Suprapubic skin (tissue), 4 donors: ENCODE measurements around the gene SYNE1. TPM values are rescaled to one million over a fixed set of nuclear protein-coding genes. Genes with fewer than 3 reads are reported as not detected.
"Not testable (repeated sequence)": the region's sequence is repeated elsewhere in the genome, so short reads cannot be mapped to it uniquely, and the experiment has no call there.

Experiments used
- DNase-seq, 2 donors: peaks; one replicate each; pipeline ENCODE4 v3.0.0-alpha.2; 2019; ENCODE audit warnings: low spot score in 2 of 2
- H3K27ac ChIP-seq: fragments of 200-600 bp; sonication (generic); one replicate; pipeline ENCODE4 v1.5.1; 2019
- H3K27me3 ChIP-seq: fragments of 200-600 bp; sonication (generic); one replicate; pipeline ENCODE4 v1.5.1; 2019
- H3K36me3 ChIP-seq: fragments of 200-600 bp; sonication (generic); one replicate; pipeline ENCODE4 v1.5.1; 2019
- H3K4me1 ChIP-seq: fragments of 200-600 bp; sonication (generic); one replicate; pipeline ENCODE4 v1.5.1; 2019
- H3K4me3 ChIP-seq: fragments of 200-600 bp; sonication (generic); one replicate; pipeline ENCODE4 v1.5.1; 2019; ENCODE audit warnings: mild to moderate bottlenecking
- H3K9me3 ChIP-seq: fragments of 200-600 bp; sonication (generic); one replicate; pipeline ENCODE4 v1.5.1; 2019
- EP300 ChIP-seq: sonication (generic); formaldehyde crosslinking; IDR thresholded peaks from one replicate; pipeline ENCODE4 v1.6.1; 2017; ENCODE audit warnings: antibody characterized with exemption
- POLR2A ChIP-seq, 2 donors: fragments of 450-650 bp; IDR thresholded peaks; one replicate each; pipeline ENCODE4 v1.6.1; 2017; ENCODE audit warnings: antibody characterized with exemption in 2 of 2, mild to moderate bottlenecking in 2 of 2, moderate library complexity in 2 of 2
- POLR2AphosphoS5 ChIP-seq, 3 donors: sonication (generic); formaldehyde crosslinking; IDR thresholded peaks; one replicate each; pipeline ENCODE4 v1.6.1; 2017; ENCODE audit warnings: antibody characterized with exemption in 3 of 3
- WGBS: methylation state at CpG from one replicate; pipeline ENCODE4 v1.1.5; 2018; 5-methylcytosine and 5-hydroxymethylcytosine counted together
- total RNA-seq, 4 donors: library from RNA; depleted of rRNA; stranded (reverse); fragments of >200 nt; gene quantifications; one replicate each; pipeline ENCODE4 v1.1.0, GENCODE V29; 2016
- TF ChIP-seq, protein P1 (sequence below), 2 donors: fragments of 200-600 bp in 1 of 2; fragments of 450-650 bp in 1 of 2; sonication (generic) in 1 of 2; IDR thresholded peaks; one replicate each; pipeline ENCODE4 v1.5.1; 2016 to 2019; ENCODE audit warnings: antibody characterized with exemption in 2 of 2, mild to moderate bottlenecking in 1 of 2, moderate library complexity in 1 of 2

The SYNE1 gene
- total RNA-seq, 4 donors from 2014 or later: 105 to 184 (median 132) TPM

- Histone ChIP-seq H3K36me3 (peaks cover 49% of the 10 kb centered on the region), H3K27ac (no peak overlapping the region), H3K4me3 (no peak overlapping the region), H3K4me1 (peaks cover 3% of the 10 kb centered on the region), H3K27me3 (no peaks in the 10 kb centered on the region), H3K9me3 (no peaks in the 10 kb centered on the region)
- no peak for DNase-seq
- WGBS: 94% methylated on average over 4 of the region's 4 CpGs
- TF ChIP-seq POLR2AphosphoS5 (IDR thresholded peaks at IDR 0.05) (no peak), POLR2A (IDR thresholded peaks at IDR 0.05) (no peak)
Measured at GRCh38 chr6:152334555-152334954, 302.6 kb downstream of the SYNE1 start.

DNA sequence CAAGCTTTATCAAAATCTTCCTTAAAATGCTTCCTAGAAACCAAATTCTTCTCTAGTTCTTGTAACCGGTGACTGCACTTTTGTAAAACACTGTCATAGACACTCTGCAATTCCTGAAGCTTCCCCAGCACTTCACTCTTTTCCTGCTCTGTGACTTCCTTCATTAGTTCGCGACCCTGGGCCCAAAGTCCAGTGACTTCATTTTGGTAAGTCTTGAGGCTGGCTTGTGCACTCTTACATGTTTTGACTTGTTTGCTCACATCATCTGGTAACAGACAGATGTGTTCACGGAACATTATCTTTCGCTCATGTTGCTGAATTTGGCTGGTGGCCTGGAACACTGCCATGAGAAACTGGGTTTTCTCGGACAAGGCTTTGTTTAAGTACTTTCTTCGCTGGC, 306.2 kb downstream of the SYNE1 start:
- H3K9me3 ChIP-seq: no peaks in the 10 kb centered on the region
- WGBS: 91% methylated on average over 7 of the region's 7 CpGs
- H3K4me1 ChIP-seq: no peaks in the 10 kb centered on the region
- no peak for DNase-seq
- no peak overlapping the region for H3K4me3 ChIP-seq
- H3K27ac ChIP-seq: no peak overlapping the region
- no peaks in the 10 kb centered on the region for H3K27me3 ChIP-seq
- TF ChIP-seq POLR2A (IDR thresholded peaks at IDR 0.05) (no peak), POLR2AphosphoS5 (IDR thresholded peaks at IDR 0.05) (no peak), EP300 (no peak)
- TF ChIP-seq, protein P1, sequence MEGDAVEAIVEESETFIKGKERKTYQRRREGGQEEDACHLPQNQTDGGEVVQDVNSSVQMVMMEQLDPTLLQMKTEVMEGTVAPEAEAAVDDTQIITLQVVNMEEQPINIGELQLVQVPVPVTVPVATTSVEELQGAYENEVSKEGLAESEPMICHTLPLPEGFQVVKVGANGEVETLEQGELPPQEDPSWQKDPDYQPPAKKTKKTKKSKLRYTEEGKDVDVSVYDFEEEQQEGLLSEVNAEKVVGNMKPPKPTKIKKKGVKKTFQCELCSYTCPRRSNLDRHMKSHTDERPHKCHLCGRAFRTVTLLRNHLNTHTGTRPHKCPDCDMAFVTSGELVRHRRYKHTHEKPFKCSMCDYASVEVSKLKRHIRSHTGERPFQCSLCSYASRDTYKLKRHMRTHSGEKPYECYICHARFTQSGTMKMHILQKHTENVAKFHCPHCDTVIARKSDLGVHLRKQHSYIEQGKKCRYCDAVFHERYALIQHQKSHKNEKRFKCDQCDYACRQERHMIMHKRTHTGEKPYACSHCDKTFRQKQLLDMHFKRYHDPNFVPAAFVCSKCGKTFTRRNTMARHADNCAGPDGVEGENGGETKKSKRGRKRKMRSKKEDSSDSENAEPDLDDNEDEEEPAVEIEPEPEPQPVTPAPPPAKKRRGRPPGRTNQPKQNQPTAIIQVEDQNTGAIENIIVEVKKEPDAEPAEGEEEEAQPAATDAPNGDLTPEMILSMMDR (IDR thresholded peaks at IDR 0.05): no peak
- H3K36me3 ChIP-seq: peaks cover 48% of the 10 kb centered on the region

GRCh38 chr6:152329638-152330448, 307.3 kb downstream of the SYNE1 start:
- no peak for DNase-seq

GRCh38 chr6:152328200-152328599, 309.0 kb downstream of the SYNE1 start:
- not testable (repeated sequence) for DNase-seq, H3K4me1 ChIP-seq, H3K4me3 ChIP-seq, H3K27me3 ChIP-seq, H3K27ac ChIP-seq, H3K9me3 ChIP-seq
- WGBS: 95% methylated on average over 3 of the region's 3 CpGs
- H3K36me3 ChIP-seq: peaks cover 38% of the 10 kb centered on the region

More at GRCh38 chr6:152329638-152330448, 307.3 kb downstream of the SYNE1 start:
- Histone ChIP-seq H3K27me3 (no peaks in the 10 kb centered on the region), H3K4me1 (no peaks in the 10 kb centered on the region), H3K9me3 (no peaks in the 10 kb centered on the region), H3K27ac (no peak overlapping the region), H3K36me3 (peaks cover 46% of the 10 kb centered on the region), H3K4me3 (no peak overlapping the region)
- TF ChIP-seq EP300 (no peak), POLR2A (IDR thresholded peaks at IDR 0.05) (no peak), POLR2AphosphoS5 (IDR thresholded peaks at IDR 0.05) (no peak)
- TF ChIP-seq, protein P1 (IDR thresholded peaks at IDR 0.05): no peak
- WGBS: 87% methylated on average over 13 of the region's 13 CpGs

DNA sequence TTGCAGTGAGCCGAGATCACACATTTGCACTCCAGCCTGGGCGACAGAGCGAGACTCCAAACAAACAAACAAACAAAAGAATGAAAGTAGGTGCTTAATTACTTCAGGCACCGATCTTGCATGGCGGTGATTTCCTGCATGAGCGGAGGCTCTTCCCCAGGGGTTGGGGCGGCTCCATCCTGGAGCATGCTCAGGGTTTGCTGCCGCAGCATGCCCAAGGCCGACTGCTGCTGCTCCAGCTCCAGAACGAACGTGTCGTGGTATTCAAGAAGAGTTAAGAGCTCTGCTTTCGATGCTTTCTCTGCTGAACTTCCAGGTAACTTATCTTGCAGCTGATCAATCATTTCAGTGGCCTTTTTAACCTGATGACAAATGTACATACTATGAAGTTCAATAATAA, 313.8 kb downstream of the SYNE1 start:
- Histone ChIP-seq H3K4me3 (no peak overlapping the region), H3K27ac (no peak overlapping the region), H3K9me3 (no peaks in the 10 kb centered on the region), H3K36me3 (peaks cover 22% of the 10 kb centered on the region), H3K4me1 (no peaks in the 10 kb centered on the region), H3K27me3 (no peaks in the 10 kb centered on the region)
- 66% methylated on average over 13 of the region's 13 CpGs for WGBS
- DNase-seq: no peak
- TF ChIP-seq POLR2AphosphoS5 (IDR thresholded peaks at IDR 0.05): no peak
- TF ChIP-seq, protein P1 (IDR thresholded peaks at IDR 0.05): no peak
- TF ChIP-seq POLR2A (IDR thresholded peaks at IDR 0.05): no peak
- no peak for TF ChIP-seq EP300

- H3K27ac ChIP-seq: no peak overlapping the region
Measured at GRCh38 chr6:152318278-152318677, 318.9 kb downstream of the SYNE1 start.

More at GRCh38 chr6:152318278-152318677, 318.9 kb downstream of the SYNE1 start:
- Histone ChIP-seq H3K4me3 (no peak overlapping the region), H3K36me3 (peaks cover 22% of the 10 kb centered on the region), H3K9me3 (no peaks in the 10 kb centered on the region), H3K4me1 (no peaks in the 10 kb centered on the region), H3K27me3 (no peaks in the 10 kb centered on the region)
- no peak for TF ChIP-seq POLR2A (IDR thresholded peaks at IDR 0.05)
- TF ChIP-seq EP300: no peak
- TF ChIP-seq POLR2AphosphoS5 (IDR thresholded peaks at IDR 0.05): no peak
- TF ChIP-seq, protein P1 (IDR thresholded peaks at IDR 0.05): no peak
- 76% methylated on average over 4 of the region's 4 CpGs for WGBS
- no peak for DNase-seq
